Loucy (cell line): ENCODE results near the gene ERC1.

ENCODE experiments used
- H2AFZ ChIP-seq: fragments of 200-600 bp; sonication (generic); 2 replicates; pipeline ENCODE4 v1.6.0; 2016; ENCODE audit warnings: antibody characterized with exemption, mild to moderate bottlenecking, low read length, moderate library complexity
- H3F3A ChIP-seq: fragments of 200-600 bp; 2 replicates; pipeline ENCODE4 v1.6.0; 2016; ENCODE audit warnings: antibody characterized with exemption, low read depth, mild to moderate bottlenecking
- H3K27me3 ChIP-seq: fragments of 200-600 bp; sonication (generic); 2 replicates; pipeline ENCODE4 v1.6.1; 2014; ENCODE audit warnings: low read length, mild to moderate bottlenecking; ENCODE audit not compliant: insufficient read depth, poor library complexity, severe bottlenecking
- H3K36me3 ChIP-seq: fragments of 200-600 bp; sonication (generic); 2 replicates; pipeline ENCODE4 v1.6.1; 2016; ENCODE audit warnings: low read length; ENCODE audit not compliant: insufficient read depth
- H3K4me1 ChIP-seq: fragments of 200-600 bp; sonication (generic); 2 replicates; pipeline ENCODE4 v1.5.1; 2014; ENCODE audit warnings: low read length, mild to moderate bottlenecking; ENCODE audit not compliant: insufficient read depth, poor library complexity, severe bottlenecking
- H3K4me2 ChIP-seq: fragments of 200-600 bp; sonication (generic); 2 replicates; pipeline ENCODE4 v1.6.0; 2014; ENCODE audit warnings: antibody characterized with exemption, low read length, low read depth, mild to moderate bottlenecking; ENCODE audit not compliant: poor library complexity, severe bottlenecking
- H3K4me3 ChIP-seq: fragments of 200-600 bp; sonication (generic); 2 replicates; pipeline ENCODE4 v1.5.1; 2014; ENCODE audit warnings: low read length, mild to moderate bottlenecking, mixed read lengths; ENCODE audit not compliant: poor library complexity, severe bottlenecking
- H3K79me2 ChIP-seq: fragments of 200-600 bp; sonication (generic); 2 replicates; pipeline ENCODE4 v1.6.1; 2014; ENCODE audit warnings: low read length; ENCODE audit not compliant: insufficient read depth
- H3K9ac ChIP-seq: fragments of 200-600 bp; sonication (generic); 2 replicates; pipeline ENCODE4 v1.6.0; 2014; ENCODE audit warnings: mild to moderate bottlenecking, low read depth, low read length, moderate library complexity; ENCODE audit not compliant: poor library complexity, severe bottlenecking
- H3K9me2 ChIP-seq: fragments of 200-600 bp; sonication (generic); replicated peaks from 2 replicates; pipeline ENCODE4 v1.6.1; 2016; ENCODE audit warnings: low read depth, low read length, mixed read lengths
- H3K9me3 ChIP-seq: fragments of 200-600 bp; sonication (generic); 2 replicates; pipeline ENCODE4 v1.6.1; 2014; ENCODE audit warnings: mild to moderate bottlenecking, antibody characterized with exemption, low read length, low read depth; ENCODE audit not compliant: insufficient read depth
- H4K20me1 ChIP-seq: fragments of 200-600 bp; sonication (generic); 2 replicates; pipeline ENCODE4 v1.6.0; 2014; ENCODE audit warnings: antibody characterized with exemption, low read length, mild to moderate bottlenecking; ENCODE audit not compliant: insufficient read depth, poor library complexity, severe bottlenecking
- EZH2phosphoT487 ChIP-seq: fragments of 200-600 bp; IDR thresholded peaks from 2 replicates; pipeline ENCODE4 v1.6.1; 2018; ENCODE audit warnings: antibody characterized with exemption, mild to moderate bottlenecking, moderate library complexity, borderline replicate concordance
- TF ChIP-seq, protein P1 (sequence below): fragments of 200-600 bp; sonication (generic); conservative IDR thresholded peaks from 2 replicates; pipeline ENCODE4 v1.5.1; 2014; ENCODE audit warnings: mild to moderate bottlenecking, antibody characterized with exemption, low read length

ERC1 gene

DNA sequence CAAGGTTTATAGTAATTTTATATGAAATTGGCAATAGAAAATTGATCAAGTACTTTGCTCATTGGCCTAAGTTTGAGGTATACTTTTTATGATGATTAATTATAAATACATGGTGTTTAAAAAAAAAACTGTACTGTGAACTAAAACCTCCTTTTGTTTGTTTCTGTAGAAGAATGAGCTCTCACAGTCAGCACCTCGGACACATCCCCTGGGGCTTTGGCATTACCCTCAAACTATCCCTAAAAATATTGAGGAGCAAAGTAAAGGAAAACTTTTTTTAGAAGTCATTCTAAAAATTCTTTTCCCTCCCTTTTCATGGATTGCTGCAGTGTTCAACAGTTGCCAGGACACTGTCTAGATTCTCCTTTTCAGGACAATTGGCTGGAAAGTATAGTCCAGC lies 419.8 kb downstream of the ERC1 start:
- TF ChIP-seq, protein P1, sequence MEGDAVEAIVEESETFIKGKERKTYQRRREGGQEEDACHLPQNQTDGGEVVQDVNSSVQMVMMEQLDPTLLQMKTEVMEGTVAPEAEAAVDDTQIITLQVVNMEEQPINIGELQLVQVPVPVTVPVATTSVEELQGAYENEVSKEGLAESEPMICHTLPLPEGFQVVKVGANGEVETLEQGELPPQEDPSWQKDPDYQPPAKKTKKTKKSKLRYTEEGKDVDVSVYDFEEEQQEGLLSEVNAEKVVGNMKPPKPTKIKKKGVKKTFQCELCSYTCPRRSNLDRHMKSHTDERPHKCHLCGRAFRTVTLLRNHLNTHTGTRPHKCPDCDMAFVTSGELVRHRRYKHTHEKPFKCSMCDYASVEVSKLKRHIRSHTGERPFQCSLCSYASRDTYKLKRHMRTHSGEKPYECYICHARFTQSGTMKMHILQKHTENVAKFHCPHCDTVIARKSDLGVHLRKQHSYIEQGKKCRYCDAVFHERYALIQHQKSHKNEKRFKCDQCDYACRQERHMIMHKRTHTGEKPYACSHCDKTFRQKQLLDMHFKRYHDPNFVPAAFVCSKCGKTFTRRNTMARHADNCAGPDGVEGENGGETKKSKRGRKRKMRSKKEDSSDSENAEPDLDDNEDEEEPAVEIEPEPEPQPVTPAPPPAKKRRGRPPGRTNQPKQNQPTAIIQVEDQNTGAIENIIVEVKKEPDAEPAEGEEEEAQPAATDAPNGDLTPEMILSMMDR, result no peak
- TF ChIP-seq EZH2phosphoT487, result no peak

DNA sequence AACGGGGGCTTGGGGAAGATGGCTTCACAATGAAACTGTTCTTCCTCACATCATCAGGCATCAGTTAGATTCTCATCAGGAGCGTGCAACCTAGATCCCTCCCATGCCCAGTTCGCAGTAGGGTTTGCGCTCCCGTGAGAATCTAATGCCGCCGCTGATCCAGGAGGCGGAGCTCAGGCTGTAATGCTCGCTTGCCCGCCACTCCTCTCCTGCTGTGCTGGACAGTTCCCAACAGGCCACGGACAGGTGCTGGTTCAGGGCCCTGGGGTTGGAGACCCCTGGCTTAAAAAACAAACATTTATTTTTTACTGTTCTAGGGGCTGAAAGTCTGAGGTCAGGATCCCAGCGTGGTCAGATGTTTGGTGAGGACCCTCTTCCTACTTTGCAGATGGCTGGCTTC lies 422.9 kb downstream of the ERC1 start:
- TF ChIP-seq EZH2phosphoT487, result no peak
- TF ChIP-seq, protein P1, result no peak
- H3K79me2 ChIP-seq, result no peaks in the 10 kb centered on the region
- peaks cover 3% of the 10 kb centered on the region; the same call in 1 of the 2 replicates for H3K36me3 ChIP-seq
- H3K9ac ChIP-seq, result no peak overlapping the region
- H3F3A ChIP-seq, result no peaks in the 10 kb centered on the region
- no peak overlapping the region for H2AFZ ChIP-seq
- no peak overlapping the region for H3K4me2 ChIP-seq
- H3K9me3 ChIP-seq, result no peaks in the 10 kb centered on the region
- no peaks in the 10 kb centered on the region for H4K20me1 ChIP-seq
- no peak overlapping the region for H3K4me3 ChIP-seq
- H3K9me2 ChIP-seq, result no peaks in the 10 kb centered on the region
- H3K4me1 ChIP-seq, result no peaks in the 10 kb centered on the region
- no peaks in the 10 kb centered on the region for H3K27me3 ChIP-seq

More for the DNA sequence above, 419.8 kb downstream of the ERC1 start:
- Histone ChIP-seq H3K4me3 (no peak overlapping the region), H3K9me3 (no peaks in the 10 kb centered on the region), H3K4me1 (no peaks in the 10 kb centered on the region), H3K9me2 (no peaks in the 10 kb centered on the region), H3K9ac (no peak overlapping the region), H2AFZ (no peak overlapping the region), H3K79me2 (no peaks in the 10 kb centered on the region), H3K36me3 (peaks cover 3% of the 10 kb centered on the region; the same call in 1 of the 2 replicates), H3K27me3 (no peaks in the 10 kb centered on the region), H3F3A (no peaks in the 10 kb centered on the region), H4K20me1 (no peaks in the 10 kb centered on the region), H3K4me2 (no peak overlapping the region)

DNA sequence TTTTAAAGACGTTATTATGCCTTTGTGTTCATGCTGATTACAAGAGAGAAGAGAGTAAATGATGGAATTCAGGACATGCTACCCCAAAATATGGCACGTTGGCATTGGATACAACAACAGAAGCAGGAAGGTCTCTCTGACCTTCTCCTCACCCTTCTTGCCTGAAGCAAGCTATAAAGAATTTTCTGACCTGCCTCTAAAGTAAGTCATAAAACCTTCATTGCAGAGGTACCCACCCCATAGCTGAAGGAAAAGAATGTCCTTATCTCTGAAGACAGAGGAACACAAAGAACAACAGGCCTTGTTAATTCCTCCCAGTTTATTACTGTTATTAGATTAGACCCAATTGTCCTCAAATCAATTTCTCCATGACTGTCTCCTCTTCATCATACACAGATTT lies 427.1 kb downstream of the ERC1 start:
- Histone ChIP-seq H2AFZ (no peak overlapping the region), H3K4me2 (no peak overlapping the region), H3K79me2 (no peaks in the 10 kb centered on the region), H4K20me1 (no peaks in the 10 kb centered on the region), H3K9me3 (peaks cover 6% of the 10 kb centered on the region), H3K4me1 (no peaks in the 10 kb centered on the region), H3K36me3 (no peaks in the 10 kb centered on the region), H3K27me3 (no peaks in the 10 kb centered on the region), H3K9ac (no peak overlapping the region), H3K9me2 (no peaks in the 10 kb centered on the region), H3K4me3 (no peak overlapping the region), H3F3A (no peaks in the 10 kb centered on the region)
- no peak for TF ChIP-seq EZH2phosphoT487
- TF ChIP-seq, protein P1, result no peak
